H9 (cell line): Measurements from ENCODE around the gene DCC. TPM values are rescaled to one million over a fixed set of nuclear protein-coding genes. Genes with fewer than 3 reads are reported as not detected.

Experiments
- DNase-seq: peaks from one replicate; pipeline ENCODE4 v3.0.0-alpha.2; 2017
- H2AFZ ChIP-seq: one replicate; pipeline ENCODE4 v1.6.1; 2013; ENCODE audit warnings: mild to moderate bottlenecking, low read length, control low read depth, moderate library complexity
- H2AK5ac ChIP-seq: 2 replicates; pipeline ENCODE4 v1.6.1; 2013; ENCODE audit warnings: low read length, control low read depth, mixed read lengths; ENCODE audit not compliant: insufficient read length
- H2BK120ac ChIP-seq: one replicate; pipeline ENCODE4 v1.6.1; 2013; ENCODE audit warnings: low read depth, mild to moderate bottlenecking, low read length, control low read depth, inconsistent platforms; ENCODE audit not compliant: poor library complexity, severe bottlenecking
- H2BK12ac ChIP-seq: 2 replicates; pipeline ENCODE4 v1.6.1; 2013; ENCODE audit warnings: low read length, control low read depth, mixed read lengths, low read depth; ENCODE audit not compliant: insufficient read length
- H2BK15ac ChIP-seq: 2 replicates; pipeline ENCODE4 v1.6.1; 2013; ENCODE audit warnings: low read depth, low read length, control low read depth
- H2BK20ac ChIP-seq: one replicate; pipeline ENCODE4 v1.6.1; 2013; ENCODE audit warnings: low read depth, mild to moderate bottlenecking, low read length, control low read depth, inconsistent platforms; ENCODE audit not compliant: poor library complexity, severe bottlenecking
- H2BK5ac ChIP-seq: 2 replicates; pipeline ENCODE4 v1.6.1; 2013; ENCODE audit warnings: low read length, control low read depth, mixed read lengths; ENCODE audit not compliant: insufficient read length
- H3K14ac ChIP-seq: 2 replicates; pipeline ENCODE4 v1.6.1; 2013; ENCODE audit warnings: low read length, control low read depth; ENCODE audit not compliant: insufficient read depth
- H3K18ac ChIP-seq: 2 replicates; pipeline ENCODE4 v1.6.1; 2013; ENCODE audit warnings: low read depth, mild to moderate bottlenecking, mixed read lengths, low read length, control low read depth; ENCODE audit not compliant: insufficient read length
- H3K23ac ChIP-seq: 2 replicates; pipeline ENCODE4 v1.6.1; 2013; ENCODE audit warnings: low read length, control low read depth, mixed read lengths, low read depth; ENCODE audit not compliant: insufficient read length
- H3K23me2 ChIP-seq: 2 replicates; pipeline ENCODE4 v1.6.1; 2013; ENCODE audit warnings: low read depth, mild to moderate bottlenecking, mixed read lengths, low read length, control low read depth; ENCODE audit not compliant: insufficient read length, poor library complexity, severe bottlenecking
- H3K27ac ChIP-seq: 2 replicates; pipeline ENCODE4 v1.5.1; 2013; ENCODE audit warnings: low read length, control low read depth, mixed read lengths, low read depth; ENCODE audit not compliant: insufficient read length
- H3K27me3 ChIP-seq: 2 replicates; pipeline ENCODE4 v1.6.1; 2013; ENCODE audit warnings: low read length, control low read depth, inconsistent platforms; ENCODE audit not compliant: insufficient read depth
- H3K4ac ChIP-seq: 2 replicates; pipeline ENCODE4 v1.6.1; 2013; ENCODE audit warnings: low read depth, mild to moderate bottlenecking, control low read depth, inconsistent platforms, low read length, moderate library complexity
- H3K4me1 ChIP-seq: 2 replicates; pipeline ENCODE4 v1.6.1; 2013; ENCODE audit warnings: low read length, control low read depth, inconsistent platforms; ENCODE audit not compliant: insufficient read depth
- H3K4me2 ChIP-seq: 2 replicates; pipeline ENCODE4 v1.6.1; 2013; ENCODE audit warnings: low read length, control low read depth, mixed read lengths; ENCODE audit not compliant: insufficient read length, insufficient read depth
- H3K56ac ChIP-seq: 2 replicates; pipeline ENCODE4 v1.6.1; 2013; ENCODE audit warnings: low read depth, mild to moderate bottlenecking, mixed read lengths, low read length, control low read depth; ENCODE audit not compliant: insufficient read length
- H3K79me1 ChIP-seq: 2 replicates; pipeline ENCODE4 v1.6.1; 2013; ENCODE audit warnings: low read depth, mild to moderate bottlenecking, moderate library complexity, low read length, control low read depth, inconsistent platforms; ENCODE audit not compliant: insufficient read depth, poor library complexity, severe bottlenecking
- H3K79me2 ChIP-seq: 2 replicates; pipeline ENCODE4 v1.6.1; 2013; ENCODE audit warnings: low read length, control low read depth, inconsistent platforms; ENCODE audit not compliant: insufficient read depth
- H3K9ac ChIP-seq: 2 replicates; pipeline ENCODE4 v1.6.1; 2013; ENCODE audit warnings: low read length, control low read depth, mixed read lengths; ENCODE audit not compliant: insufficient read length; ENCODE audit errors: extremely low read depth
- H3K9me3 ChIP-seq: one replicate; pipeline ENCODE4 v1.6.1; 2013; ENCODE audit warnings: low read depth, low read length, inconsistent platforms; ENCODE audit not compliant: control insufficient read depth
- H3T11ph ChIP-seq: one replicate; pipeline ENCODE4 v1.6.1; 2013; ENCODE audit warnings: mild to moderate bottlenecking, low read length, control low read depth, inconsistent platforms
- H4K20me1 ChIP-seq: one replicate; pipeline ENCODE4 v1.6.1; 2013; ENCODE audit not compliant: control insufficient read depth, insufficient read length, insufficient read depth
- H4K5ac ChIP-seq: 2 replicates; pipeline ENCODE4 v1.6.1; 2013; ENCODE audit warnings: low read depth, mild to moderate bottlenecking, mixed read lengths, low read length, control low read depth; ENCODE audit not compliant: insufficient read length
- H4K8ac ChIP-seq: replicated peaks from 2 replicates; pipeline ENCODE4 v1.6.1; 2013; ENCODE audit warnings: low read length, control low read depth, mixed read lengths, low read depth; ENCODE audit not compliant: insufficient read length
- H4K91ac ChIP-seq: 2 replicates; pipeline ENCODE4 v1.6.1; 2013; ENCODE audit warnings: low read depth, mild to moderate bottlenecking, moderate library complexity, mixed read lengths, low read length, control low read depth; ENCODE audit not compliant: insufficient read length
- H3K27ac Mint-ChIP-seq, 3 experiments: 2 replicates in 2 of 3; 3 replicates in 1 of 3; pipeline ENCODE4 v1.8.0; 2020 to 2021; ENCODE audit warnings: mixed read lengths in 3 of 3, mild to moderate bottlenecking in 1 of 3, moderate library complexity in 1 of 3
- H3K27me3 Mint-ChIP-seq: 2 replicates; pipeline ENCODE4 v1.8.0; 2021; ENCODE audit warnings: low read depth, mild to moderate bottlenecking, moderate library complexity, mixed read lengths
- H3K36me3 Mint-ChIP-seq, 3 experiments: 2 replicates in 2 of 3; 3 replicates in 1 of 3; pipeline ENCODE4 v1.8.0; 2020 to 2021; ENCODE audit warnings: low read depth in 3 of 3, mixed read lengths in 3 of 3; ENCODE audit not compliant: insufficient read depth in 1 of 3
- H3K4me1 Mint-ChIP-seq, 2 experiments: 2 replicates each; pipeline ENCODE4 v1.8.0; 2020; ENCODE audit warnings: mixed read lengths in 2 of 2
- H3K4me3 Mint-ChIP-seq, 2 experiments: 2 replicates in 1 of 2; 3 replicates in 1 of 2; pipeline ENCODE4 v1.8.0; 2020 to 2021; ENCODE audit warnings: mild to moderate bottlenecking in 2 of 2, mixed read lengths in 2 of 2, moderate library complexity in 1 of 2
- H3K9me3 Mint-ChIP-seq, 2 experiments: 2 replicates in 1 of 2; 3 replicates in 1 of 2; pipeline ENCODE4 v1.8.0; 2020; ENCODE audit warnings: mild to moderate bottlenecking in 2 of 2, mixed read lengths in 2 of 2, moderate library complexity in 1 of 2
- WGBS: extraction: QIAGEN DNeasy Blood & Tissue Kit; methylation state at CpG from one replicate; pipeline ENCODE4 v1.1.7; 2013; ENCODE audit warnings: missing lambda C conversion rate, low lambda C conversion rate, mixed read lengths; ENCODE audit not compliant: insufficient read length; ENCODE audit errors: extremely low coverage; 5-methylcytosine and 5-hydroxymethylcytosine counted together
- total RNA-seq: library from RNA; stranded (reverse); gene quantifications from 2 replicates; pipeline ENCODE4 v1.2.1, GENCODE V29; 2021
- TF ChIP-seq, protein P1 (sequence below): fragments of 200-600 bp; sonication (generic); conservative IDR thresholded peaks from 3 replicates; pipeline ENCODE4 v1.8.0; 2021; ENCODE audit warnings: antibody characterized with exemption, mild to moderate bottlenecking

The DCC gene
- total RNA-seq, 1 experiment from 2014 or later = 0.35 TPM

- no peak overlapping the region for H4K5ac ChIP-seq
- H3K27ac ChIP-seq = no peak overlapping the region
- no peaks in the 10 kb centered on the region for H3K9me3 ChIP-seq
- H4K20me1 ChIP-seq = no peaks in the 10 kb centered on the region
- no peak overlapping the region for H2AK5ac ChIP-seq
- H3K9ac ChIP-seq = no peak overlapping the region
- no peaks in the 10 kb centered on the region for H3K27me3 ChIP-seq
- no peak overlapping the region for H2BK12ac ChIP-seq
- no peak overlapping the region for H3K14ac ChIP-seq
- no peak overlapping the region for H2BK15ac ChIP-seq
- H4K91ac ChIP-seq = no peak overlapping the region
- no peak overlapping the region for H3K23ac ChIP-seq
- WGBS = no CpG with 5 or more reads among the region's 1 CpG
- no peak for DNase-seq
- H2BK120ac ChIP-seq = no peak overlapping the region
- no peak overlapping the region for H3K4me2 ChIP-seq
- H3T11ph ChIP-seq = no peak overlapping the region
- no peaks in the 10 kb centered on the region; the same call in 1 of the 2 replicates for H3K4me1 ChIP-seq
- no peak overlapping the region for H3K56ac ChIP-seq
- H3K4me3 Mint-ChIP-seq = no peak overlapping the region
- peaks cover 8 to 15% of the 10 kb centered on the region in 2 experiments for H3K4me1 Mint-ChIP-seq
- peaks cover 2% of the 10 kb centered on the region in 2 experiments; a peak in 1 of 5 replicates for H3K9me3 Mint-ChIP-seq
- H2BK20ac ChIP-seq = no peak overlapping the region
- no peaks in the 10 kb centered on the region for H3K79me1 ChIP-seq
- H3K4ac ChIP-seq = no peak overlapping the region
- no peaks in the 10 kb centered on the region; a peak in 1 of 7 replicates for H3K36me3 Mint-ChIP-seq
- no peak overlapping the region for H4K8ac ChIP-seq
- H3K79me2 ChIP-seq = no peaks in the 10 kb centered on the region
- H3K18ac ChIP-seq = no peak overlapping the region
- TF ChIP-seq, protein P1, sequence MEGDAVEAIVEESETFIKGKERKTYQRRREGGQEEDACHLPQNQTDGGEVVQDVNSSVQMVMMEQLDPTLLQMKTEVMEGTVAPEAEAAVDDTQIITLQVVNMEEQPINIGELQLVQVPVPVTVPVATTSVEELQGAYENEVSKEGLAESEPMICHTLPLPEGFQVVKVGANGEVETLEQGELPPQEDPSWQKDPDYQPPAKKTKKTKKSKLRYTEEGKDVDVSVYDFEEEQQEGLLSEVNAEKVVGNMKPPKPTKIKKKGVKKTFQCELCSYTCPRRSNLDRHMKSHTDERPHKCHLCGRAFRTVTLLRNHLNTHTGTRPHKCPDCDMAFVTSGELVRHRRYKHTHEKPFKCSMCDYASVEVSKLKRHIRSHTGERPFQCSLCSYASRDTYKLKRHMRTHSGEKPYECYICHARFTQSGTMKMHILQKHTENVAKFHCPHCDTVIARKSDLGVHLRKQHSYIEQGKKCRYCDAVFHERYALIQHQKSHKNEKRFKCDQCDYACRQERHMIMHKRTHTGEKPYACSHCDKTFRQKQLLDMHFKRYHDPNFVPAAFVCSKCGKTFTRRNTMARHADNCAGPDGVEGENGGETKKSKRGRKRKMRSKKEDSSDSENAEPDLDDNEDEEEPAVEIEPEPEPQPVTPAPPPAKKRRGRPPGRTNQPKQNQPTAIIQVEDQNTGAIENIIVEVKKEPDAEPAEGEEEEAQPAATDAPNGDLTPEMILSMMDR = no peak
- no peak overlapping the region for H2AFZ ChIP-seq
- H2BK5ac ChIP-seq = no peak overlapping the region
- H3K23me2 ChIP-seq = no peaks in the 10 kb centered on the region
- H3K27ac Mint-ChIP-seq = no peak overlapping the region
- H3K27me3 Mint-ChIP-seq = no peaks in the 10 kb centered on the region
These were observed 1191.9 kb downstream of the DCC start for GRCh38 chr18:53531896-53532295.
